Activated naive CD8-positive, alpha-beta T cell (primary cell): ENCODE measurements around the gene CACNA1I.
A peak's percentile ranks its signal among the peaks of the same experiment; 100 is the strongest.

Experiments used
- H3K27ac Mint-ChIP-seq: one replicate; pipeline ENCODE4 v1.8.0; 2021; ENCODE audit warnings: mixed read lengths
- H3K27me3 Mint-ChIP-seq: one replicate; pipeline ENCODE4 v1.8.0; 2021; ENCODE audit warnings: mixed read lengths
- H3K36me3 Mint-ChIP-seq: one replicate; pipeline ENCODE4 v1.8.0; 2021; ENCODE audit warnings: mixed read lengths
- H3K4me1 Mint-ChIP-seq: one replicate; pipeline ENCODE4 v1.8.0; 2021; ENCODE audit warnings: low read depth, mixed read lengths
- H3K4me3 Mint-ChIP-seq: one replicate; pipeline ENCODE4 v1.8.0; 2021; ENCODE audit warnings: mild to moderate bottlenecking, mixed read lengths
- H3K9me3 Mint-ChIP-seq: one replicate; pipeline ENCODE4 v1.8.0; 2021; ENCODE audit warnings: low read depth, mixed read lengths

Gene CACNA1I

DNA sequence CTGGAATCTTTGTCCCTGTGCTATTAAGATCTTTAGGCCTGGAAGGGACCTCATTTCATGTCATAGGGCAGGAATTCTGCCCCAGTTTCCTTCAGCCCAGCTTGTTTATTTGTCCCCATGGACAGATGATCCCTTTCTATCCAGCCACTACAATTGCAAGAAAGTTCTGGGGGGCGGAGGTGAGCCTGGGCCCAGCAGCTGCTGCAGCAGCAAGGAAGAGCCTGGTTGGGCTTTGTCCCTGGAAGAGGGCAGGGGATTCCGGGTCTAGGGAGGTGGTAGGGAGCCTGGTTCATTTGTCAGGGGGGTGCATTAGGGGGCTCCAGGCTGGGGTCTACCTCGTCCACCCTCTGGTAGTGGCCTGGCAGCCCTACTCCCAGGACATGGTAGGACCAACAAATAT, 16.4 kb upstream of the CACNA1I start:
- no peaks in the 10 kb centered on the region for H3K36me3 Mint-ChIP-seq
- H3K27me3 Mint-ChIP-seq = peaks cover 15% of the 10 kb centered on the region
- no peak overlapping the region for H3K27ac Mint-ChIP-seq
- H3K9me3 Mint-ChIP-seq = no peaks in the 10 kb centered on the region
- H3K4me3 Mint-ChIP-seq = no peak overlapping the region
- H3K4me1 Mint-ChIP-seq = peaks cover 4% of the 10 kb centered on the region

GRCh38 chr22:39556970-39557841, 13.3 kb upstream of the CACNA1I start:
- Mint-ChIP-seq H3K27me3 (peaks cover 10% of the 10 kb centered on the region), H3K4me1 (peaks cover 4% of the 10 kb centered on the region), H3K36me3 (no peaks in the 10 kb centered on the region), H3K27ac (peak overlapping the region; percentile 50), H3K4me3 (peak overlapping the region; percentile 79), H3K9me3 (no peaks in the 10 kb centered on the region)

DNA sequence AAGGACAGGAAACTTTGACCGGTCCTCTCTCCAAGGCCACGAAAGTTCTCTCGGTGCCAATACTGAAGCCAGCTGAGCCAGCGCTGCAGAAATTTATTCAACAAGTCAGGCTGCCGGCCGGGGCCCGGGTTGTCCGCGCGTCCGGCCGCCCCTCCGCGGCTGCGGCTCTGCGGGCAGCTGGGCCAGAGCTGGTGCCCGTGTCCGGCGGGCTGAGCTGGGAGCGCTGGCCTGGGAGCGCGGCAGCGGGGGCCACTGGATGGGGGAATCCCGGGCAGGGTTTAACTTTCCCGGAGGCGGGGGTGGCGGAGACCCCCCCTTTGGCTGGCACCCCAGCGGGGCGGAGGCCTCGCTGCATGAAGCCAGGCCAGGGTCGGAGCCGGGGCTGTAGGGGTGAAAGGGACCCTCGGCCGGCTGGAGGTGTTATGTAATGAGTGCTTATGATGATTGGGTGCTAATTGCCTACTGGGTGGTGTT, 12.3 kb upstream of the CACNA1I start:
- H3K27me3 Mint-ChIP-seq = peaks cover 10% of the 10 kb centered on the region
- H3K36me3 Mint-ChIP-seq = no peaks in the 10 kb centered on the region
- no peak overlapping the region for H3K27ac Mint-ChIP-seq
- peak overlapping the region; percentile 73 for H3K4me3 Mint-ChIP-seq
- peaks cover 4% of the 10 kb centered on the region for H3K4me1 Mint-ChIP-seq
- no peaks in the 10 kb centered on the region for H3K9me3 Mint-ChIP-seq

DNA sequence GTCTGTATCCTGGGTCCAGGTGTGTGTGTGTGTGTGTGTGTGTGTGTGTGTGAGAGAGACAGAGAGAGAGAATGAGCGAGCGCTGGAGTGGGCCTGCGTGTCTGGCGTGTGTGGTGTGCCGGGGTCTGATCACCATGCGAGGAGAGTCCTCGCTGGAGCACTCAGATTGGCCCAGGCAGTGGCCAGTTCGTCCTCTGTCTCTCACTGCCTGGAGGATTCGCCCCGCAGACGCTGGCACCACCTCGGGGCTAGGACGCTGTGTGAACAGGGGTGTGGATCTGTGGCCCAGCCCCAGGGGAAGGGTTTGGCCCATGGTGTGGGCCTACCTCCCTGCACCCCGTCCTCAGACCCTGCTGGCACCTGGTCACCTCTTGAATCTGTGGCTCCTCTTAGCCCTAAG, 11.6 kb upstream of the CACNA1I start:
- Mint-ChIP-seq H3K27me3 (peaks cover 10% of the 10 kb centered on the region), H3K9me3 (no peaks in the 10 kb centered on the region), H3K36me3 (no peaks in the 10 kb centered on the region), H3K4me1 (peaks cover 4% of the 10 kb centered on the region), H3K27ac (no peak overlapping the region), H3K4me3 (peak overlapping the region; percentile 72)

DNA sequence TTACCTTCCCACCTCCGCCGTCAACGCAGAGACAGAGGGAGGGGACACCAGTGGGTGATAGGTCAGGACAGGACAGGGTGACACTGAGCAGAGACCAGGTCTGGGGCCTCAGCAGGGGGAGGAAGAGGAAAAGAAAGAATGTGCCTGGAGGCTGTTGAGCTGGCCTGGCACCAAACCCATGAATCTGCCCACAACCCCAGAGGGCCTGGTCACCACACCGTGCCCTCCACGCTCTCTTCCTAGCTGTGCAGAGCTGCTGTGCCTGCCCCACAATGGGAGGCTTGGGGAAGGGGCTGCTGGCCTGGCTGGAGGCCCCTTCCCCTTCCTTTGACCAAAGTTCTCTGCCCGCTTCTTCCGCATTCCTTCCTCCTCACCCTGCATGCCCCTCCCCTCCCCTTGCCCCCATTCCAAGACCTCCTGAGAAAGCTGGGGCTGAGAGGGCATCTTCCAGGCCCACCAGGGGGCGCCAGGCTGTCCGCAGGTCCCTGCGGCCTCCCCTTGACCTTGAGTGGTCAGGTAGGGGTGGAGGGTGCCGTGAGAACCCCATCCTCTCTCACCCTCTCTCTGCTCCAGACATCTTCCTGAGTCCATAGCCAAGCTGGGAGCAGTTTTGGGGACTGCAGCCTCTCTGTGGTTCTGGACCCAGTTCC, 11.0 kb upstream of the CACNA1I start:
- Mint-ChIP-seq H3K9me3 (no peaks in the 10 kb centered on the region), H3K27ac (no peak overlapping the region), H3K36me3 (no peaks in the 10 kb centered on the region), H3K4me3 (no peak overlapping the region), H3K4me1 (peaks cover 4% of the 10 kb centered on the region), H3K27me3 (peaks cover 8% of the 10 kb centered on the region)

DNA sequence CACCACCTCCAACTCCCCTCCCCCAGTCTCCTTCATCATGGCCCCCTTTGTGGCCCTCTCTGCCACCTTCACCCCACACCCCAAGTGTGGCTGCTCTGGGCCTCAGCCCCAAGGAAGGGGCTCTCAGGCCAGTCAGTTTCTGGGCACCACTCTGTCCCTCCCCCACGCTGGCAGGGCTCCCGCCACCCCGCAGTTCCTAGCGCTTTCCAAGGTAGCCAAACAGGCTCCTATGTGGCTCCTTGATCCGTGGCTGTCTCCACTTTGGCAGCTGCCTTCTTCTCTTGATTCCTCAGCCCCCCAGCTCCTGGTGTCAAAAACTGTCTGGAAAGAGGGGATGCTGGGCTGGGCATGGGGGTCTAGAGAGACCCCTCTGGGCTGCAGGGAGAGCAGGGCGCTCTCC, 10.4 kb upstream of the CACNA1I start:
- Mint-ChIP-seq H3K4me3 (no peak overlapping the region), H3K36me3 (no peaks in the 10 kb centered on the region), H3K9me3 (no peaks in the 10 kb centered on the region), H3K4me1 (peaks cover 4% of the 10 kb centered on the region), H3K27ac (no peak overlapping the region), H3K27me3 (peaks cover 8% of the 10 kb centered on the region)

DNA sequence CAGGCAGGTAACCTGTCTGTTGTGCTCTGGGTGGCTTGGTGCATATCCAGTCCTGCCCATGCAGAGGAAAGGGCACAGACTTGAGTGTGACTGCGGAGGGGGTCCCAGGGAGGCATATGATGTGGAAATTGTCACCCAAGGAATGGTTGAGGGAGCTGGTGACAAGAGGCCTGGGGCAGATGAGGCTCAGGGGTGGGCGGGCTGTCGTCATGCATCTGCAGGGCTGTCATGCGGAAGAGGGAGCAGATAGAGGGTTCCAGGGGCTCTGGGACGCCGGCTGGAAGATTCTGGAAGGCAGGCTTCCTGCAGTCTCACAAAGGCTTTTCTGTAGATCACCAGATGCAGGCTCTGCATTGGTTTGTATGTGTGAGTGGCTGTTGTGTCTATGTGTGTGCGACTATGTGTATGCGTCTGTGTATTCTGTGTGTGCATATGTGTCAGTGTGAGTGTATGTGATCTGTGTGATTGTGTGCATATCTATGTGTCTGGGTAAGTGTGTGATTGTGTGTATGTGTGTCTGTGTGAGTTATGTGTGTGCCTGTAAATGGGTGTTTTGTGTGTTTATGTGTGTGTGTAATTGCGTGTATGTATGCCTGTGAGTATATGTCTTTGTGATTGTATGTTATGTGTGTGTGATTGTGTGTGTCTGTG, 7.6 kb upstream of the CACNA1I start:
- Mint-ChIP-seq H3K36me3 (no peaks in the 10 kb centered on the region), H3K27me3 (no peaks in the 10 kb centered on the region), H3K4me3 (no peak overlapping the region), H3K9me3 (no peaks in the 10 kb centered on the region), H3K27ac (no peak overlapping the region), H3K4me1 (peaks cover 16% of the 10 kb centered on the region)

DNA sequence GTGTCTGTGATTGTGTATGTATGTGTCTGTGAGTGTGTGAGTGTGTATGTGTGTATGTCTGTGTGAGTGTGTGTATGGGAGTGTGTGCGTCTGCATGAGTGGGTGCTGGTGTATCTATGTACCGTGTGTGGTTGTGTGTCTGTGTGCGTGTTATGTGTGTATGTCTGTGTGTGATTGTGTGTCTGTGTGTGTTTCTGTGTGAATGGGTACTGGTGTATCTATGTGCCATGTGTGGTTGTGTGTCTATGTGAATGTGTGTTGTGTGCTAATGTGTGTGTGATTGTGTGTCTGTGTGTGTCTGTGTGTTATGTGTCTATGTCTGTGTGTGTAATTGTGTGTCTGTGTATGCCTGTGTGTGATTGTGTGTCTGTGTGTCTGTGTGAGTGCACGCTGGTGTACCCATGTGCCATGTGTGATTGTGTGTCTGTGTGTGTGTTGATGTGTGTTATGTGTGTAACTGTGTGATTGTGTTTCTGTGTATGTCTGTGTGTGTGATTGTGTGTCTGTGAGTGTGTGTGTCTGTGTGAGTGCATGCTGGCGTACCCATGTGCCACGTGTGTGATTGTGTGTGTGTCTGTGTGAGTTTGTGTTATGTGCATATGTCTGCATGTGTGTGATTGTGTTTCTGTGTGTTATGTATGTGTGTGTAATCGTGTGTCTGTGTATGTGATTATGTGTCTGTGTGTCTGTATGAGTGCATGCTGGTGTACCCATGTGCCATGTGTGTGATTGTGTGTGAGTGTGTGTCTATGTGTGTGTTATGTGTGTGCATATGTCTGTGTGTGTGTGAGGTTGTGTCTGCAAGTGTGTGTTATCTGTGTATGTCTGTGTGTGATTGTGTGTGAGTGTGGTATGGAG, 6.8 kb upstream of the CACNA1I start:
- Mint-ChIP-seq H3K27me3 (no peaks in the 10 kb centered on the region), H3K4me1 (peaks cover 19% of the 10 kb centered on the region), H3K36me3 (no peaks in the 10 kb centered on the region), H3K9me3 (no peaks in the 10 kb centered on the region), H3K4me3 (no peak overlapping the region), H3K27ac (no peak overlapping the region)

- no peak overlapping the region for H3K4me3 Mint-ChIP-seq
- H3K4me1 Mint-ChIP-seq = peaks cover 19% of the 10 kb centered on the region
- H3K27ac Mint-ChIP-seq = peak overlapping the region; percentile 3
- H3K36me3 Mint-ChIP-seq = no peaks in the 10 kb centered on the region
- no peaks in the 10 kb centered on the region for H3K9me3 Mint-ChIP-seq
- H3K27me3 Mint-ChIP-seq = no peaks in the 10 kb centered on the region
These were observed 5.1 kb upstream of the CACNA1I start for GRCh38 chr22:39565414-39565944.

- Mint-ChIP-seq H3K27ac (peak overlapping the region; percentile 24), H3K4me3 (peak overlapping the region; percentile 18), H3K9me3 (no peaks in the 10 kb centered on the region), H3K27me3 (no peaks in the 10 kb centered on the region), H3K4me1 (peaks cover 19% of the 10 kb centered on the region), H3K36me3 (no peaks in the 10 kb centered on the region)
These were observed 3.2 kb upstream of the CACNA1I start for GRCh38 chr22:39567135-39567946.

GRCh38 chr22:39568278-39568981, 2.1 kb upstream of the CACNA1I start:
- Mint-ChIP-seq H3K27me3 (no peaks in the 10 kb centered on the region), H3K36me3 (no peaks in the 10 kb centered on the region), H3K4me1 (peaks cover 19% of the 10 kb centered on the region), H3K27ac (no peak overlapping the region), H3K9me3 (no peaks in the 10 kb centered on the region), H3K4me3 (peak overlapping the region; percentile 18)

GRCh38 chr22:39569066-39569465, 1.5 kb upstream of the CACNA1I start:
- Mint-ChIP-seq H3K27ac (no peak overlapping the region), H3K4me1 (peaks cover 19% of the 10 kb centered on the region)

DNA sequence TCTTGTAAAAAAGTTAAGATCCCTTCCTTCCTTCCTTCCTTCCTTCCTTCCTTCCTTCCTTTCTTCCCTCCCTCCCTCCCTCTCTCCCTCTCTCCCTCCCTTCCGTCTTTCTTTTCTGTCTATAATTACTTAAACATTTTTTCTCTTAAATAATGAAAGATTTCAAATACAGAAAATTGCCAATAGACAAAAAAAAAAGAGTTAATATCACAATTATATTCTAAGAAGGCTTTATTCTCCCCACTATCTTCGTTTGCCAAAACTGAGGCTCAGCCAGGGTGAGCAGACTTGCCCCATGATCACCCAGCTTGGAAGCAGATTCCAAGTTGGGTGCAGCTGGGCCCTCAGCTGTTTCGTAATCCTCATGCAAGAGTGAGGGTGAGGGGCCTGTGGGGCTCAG, 327 bp upstream of the CACNA1I start:
- Mint-ChIP-seq H3K36me3 (no peaks in the 10 kb centered on the region), H3K9me3 (no peaks in the 10 kb centered on the region), H3K4me1 (peaks cover 19% of the 10 kb centered on the region), H3K4me3 (no peak overlapping the region), H3K27ac (no peak overlapping the region), H3K27me3 (no peaks in the 10 kb centered on the region)

More at GRCh38 chr22:39569066-39569465, 1.5 kb upstream of the CACNA1I start:
- no peaks in the 10 kb centered on the region for H3K27me3 Mint-ChIP-seq
- H3K9me3 Mint-ChIP-seq = no peaks in the 10 kb centered on the region
- no peak overlapping the region for H3K4me3 Mint-ChIP-seq
- no peaks in the 10 kb centered on the region for H3K36me3 Mint-ChIP-seq
